Colonic mucosa (tissue), 4 donors: ENCODE measurements around the gene LRRC10B. TPM values are rescaled to one million over a fixed set of nuclear protein-coding genes. Genes with fewer than 3 reads are reported as not detected.

ENCODE experiments used
- DNase-seq: peaks from one replicate; pipeline ENCODE4 v3.0.0-alpha.2; 2020
- H3K27ac ChIP-seq: fragments of 200-600 bp; one replicate; pipeline ENCODE4 v1.8.0; 2021
- H3K27me3 ChIP-seq: fragments of 200-600 bp; one replicate; pipeline ENCODE4 v1.8.0; 2021
- H3K36me3 ChIP-seq: fragments of 200-600 bp; one replicate; pipeline ENCODE4 v1.8.0; 2021
- H3K4me1 ChIP-seq: fragments of 200-600 bp; one replicate; pipeline ENCODE4 v1.8.0; 2021; ENCODE audit warnings: mild to moderate bottlenecking
- H3K4me3 ChIP-seq: fragments of 200-600 bp; one replicate; pipeline ENCODE4 v1.8.0; 2021
- H3K9ac ChIP-seq, 2 donors: one replicate each; pipeline ENCODE4 v1.7.0; 2013; ENCODE audit warnings: control low read depth in 2 of 2, low read depth in 2 of 2, low read length in 2 of 2
- H3K9me3 ChIP-seq: fragments of 200-600 bp; one replicate; pipeline ENCODE4 v1.8.0; 2021
- intact Hi-C: fragments of 100-400 bp; cut with DNase I; formaldehyde crosslinking; loops from one replicate; pipeline ENCODE4 v1.14.1; 2022
- total RNA-seq, 2 donors: library from RNA; stranded (reverse); fragmentation: NEBNext Ultra II Directional in 1 of 2; extraction: Animal tissue kit (Norgen Biotek cat#: 25700) in 1 of 2; gene quantifications; one replicate each; pipeline ENCODE4 v1.2.1, GENCODE V29; 2021
- TF ChIP-seq, protein P1 (sequence below): fragments of 200-600 bp; IDR thresholded peaks from one replicate; pipeline ENCODE4 v1.8.0; 2022; ENCODE audit warnings: antibody characterized with exemption, mild to moderate bottlenecking
- donor health status: healthy.
- donor health status: DM: no; HTN: no; CAD: no.
- donor health status: DM: no; HTN: no; CAD: no.

Gene LRRC10B
- total RNA-seq, 2 donors from 2014 or later: 0.54 to 1.3 TPM

GRCh38 chr11:61482513-61482912, 26.0 kb upstream of the LRRC10B start:
- H3K9ac ChIP-seq: no peak overlapping the region
- intact Hi-C loops: no loop called here
- no peaks in the 10 kb centered on the region for H3K9me3 ChIP-seq
- no peak overlapping the region for H3K27ac ChIP-seq
- DNase-seq: no peak
- no peaks in the 10 kb centered on the region for H3K36me3 ChIP-seq
- H3K4me1 ChIP-seq: no peaks in the 10 kb centered on the region
- H3K4me3 ChIP-seq: no peak overlapping the region
- no peaks in the 10 kb centered on the region for H3K27me3 ChIP-seq
- TF ChIP-seq, protein P1, sequence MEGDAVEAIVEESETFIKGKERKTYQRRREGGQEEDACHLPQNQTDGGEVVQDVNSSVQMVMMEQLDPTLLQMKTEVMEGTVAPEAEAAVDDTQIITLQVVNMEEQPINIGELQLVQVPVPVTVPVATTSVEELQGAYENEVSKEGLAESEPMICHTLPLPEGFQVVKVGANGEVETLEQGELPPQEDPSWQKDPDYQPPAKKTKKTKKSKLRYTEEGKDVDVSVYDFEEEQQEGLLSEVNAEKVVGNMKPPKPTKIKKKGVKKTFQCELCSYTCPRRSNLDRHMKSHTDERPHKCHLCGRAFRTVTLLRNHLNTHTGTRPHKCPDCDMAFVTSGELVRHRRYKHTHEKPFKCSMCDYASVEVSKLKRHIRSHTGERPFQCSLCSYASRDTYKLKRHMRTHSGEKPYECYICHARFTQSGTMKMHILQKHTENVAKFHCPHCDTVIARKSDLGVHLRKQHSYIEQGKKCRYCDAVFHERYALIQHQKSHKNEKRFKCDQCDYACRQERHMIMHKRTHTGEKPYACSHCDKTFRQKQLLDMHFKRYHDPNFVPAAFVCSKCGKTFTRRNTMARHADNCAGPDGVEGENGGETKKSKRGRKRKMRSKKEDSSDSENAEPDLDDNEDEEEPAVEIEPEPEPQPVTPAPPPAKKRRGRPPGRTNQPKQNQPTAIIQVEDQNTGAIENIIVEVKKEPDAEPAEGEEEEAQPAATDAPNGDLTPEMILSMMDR: no peak

GRCh38 chr11:61484541-61484940, 24.0 kb upstream of the LRRC10B start:
- DNase-seq: no peak
- Histone ChIP-seq H3K36me3 (no peaks in the 10 kb centered on the region), H3K4me3 (no peak overlapping the region), H3K27ac (no peak overlapping the region), H3K4me1 (no peaks in the 10 kb centered on the region), H3K27me3 (no peaks in the 10 kb centered on the region), H3K9me3 (no peaks in the 10 kb centered on the region), H3K9ac (no peak overlapping the region)
- TF ChIP-seq, protein P1: no peak
- intact Hi-C loops: no loop called here

- intact Hi-C loops: no loop called here
Measured at GRCh38 chr11:61485080-61485479, 23.5 kb upstream of the LRRC10B start.

GRCh38 chr11:61486011-61486620, 22.4 kb upstream of the LRRC10B start:
- intact Hi-C loops: no loop called here
- H3K9me3 ChIP-seq: no peaks in the 10 kb centered on the region
- DNase-seq: no peak

More at GRCh38 chr11:61485080-61485479, 23.5 kb upstream of the LRRC10B start:
- Histone ChIP-seq H3K4me1 (no peaks in the 10 kb centered on the region), H3K36me3 (no peaks in the 10 kb centered on the region), H3K9ac (no peak overlapping the region), H3K4me3 (no peak overlapping the region), H3K27me3 (no peaks in the 10 kb centered on the region), H3K27ac (no peak overlapping the region), H3K9me3 (no peaks in the 10 kb centered on the region)
- DNase-seq: no peak
- TF ChIP-seq, protein P1: no peak

DNA sequence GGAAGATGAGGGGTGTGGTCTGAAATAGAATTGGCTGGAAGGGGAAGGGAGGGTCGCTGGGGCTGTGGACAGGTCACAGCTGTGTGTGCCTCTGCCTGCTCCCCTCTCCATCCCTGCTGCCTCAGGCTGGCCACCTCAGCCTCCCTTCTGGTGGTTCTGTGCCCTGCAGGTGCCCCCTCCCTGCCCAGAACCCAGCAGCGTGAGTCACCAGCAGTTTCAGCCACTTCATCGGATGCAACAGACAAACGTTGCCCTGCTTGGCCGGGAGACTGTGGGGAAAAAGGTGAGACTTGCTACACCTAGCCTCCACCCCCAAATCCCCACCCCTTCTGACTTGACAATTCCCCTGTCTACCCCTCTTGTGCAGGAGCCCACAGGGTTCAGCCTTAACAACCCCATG, 21.8 kb upstream of the LRRC10B start:
- no peak for DNase-seq
- intact Hi-C loops: no loop called here
- Histone ChIP-seq H3K36me3 (no peaks in the 10 kb centered on the region), H3K27ac (no peak overlapping the region), H3K4me3 (no peak overlapping the region), H3K4me1 (no peaks in the 10 kb centered on the region), H3K27me3 (no peaks in the 10 kb centered on the region), H3K9me3 (no peaks in the 10 kb centered on the region), H3K9ac (no peak overlapping the region)
- TF ChIP-seq, protein P1: no peak

More at GRCh38 chr11:61486011-61486620, 22.4 kb upstream of the LRRC10B start:
- H3K4me3 ChIP-seq: no peak overlapping the region
- no peak overlapping the region for H3K9ac ChIP-seq
- H3K27ac ChIP-seq: no peak overlapping the region
- H3K27me3 ChIP-seq: no peaks in the 10 kb centered on the region
- H3K36me3 ChIP-seq: no peaks in the 10 kb centered on the region
- H3K4me1 ChIP-seq: no peaks in the 10 kb centered on the region
- TF ChIP-seq, protein P1: no peak
